Measurements from ENCODE around the gene PAQR8. TPM values are rescaled to one million over a fixed set of nuclear protein-coding genes. Genes with fewer than 3 reads are reported as not detected.

Gene PAQR8
- total RNA-seq, 1 experiment from 2014 or later = 3.0 TPM

DNA sequence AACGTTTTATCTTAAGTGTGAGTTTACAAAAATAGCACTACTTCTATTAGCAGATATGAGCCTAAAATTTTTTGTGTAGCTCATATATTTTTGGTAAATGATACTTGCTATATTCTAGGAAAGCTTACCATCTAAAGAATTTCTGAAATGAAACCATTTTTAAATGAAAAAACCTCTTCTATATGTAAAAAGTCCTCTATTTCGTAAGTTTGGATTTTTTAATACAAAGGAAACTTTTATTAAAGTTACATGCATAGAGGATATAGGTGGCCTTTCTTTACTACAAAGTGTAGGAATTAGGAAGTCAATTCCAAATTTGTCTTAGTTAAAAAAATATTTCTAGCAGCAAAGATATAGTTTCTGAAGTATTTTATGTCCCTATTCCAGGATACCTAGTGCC lies 77.0 kb downstream of the PAQR8 start:
- no peaks in the 10 kb centered on the region for H3K79me2 ChIP-seq (ENCODE audit: insufficient read depth, low read length)
- H3K18ac ChIP-seq (ENCODE audit: insufficient read length, low read depth, low read length) = no peak overlapping the region
- TF ChIP-seq, protein P1, sequence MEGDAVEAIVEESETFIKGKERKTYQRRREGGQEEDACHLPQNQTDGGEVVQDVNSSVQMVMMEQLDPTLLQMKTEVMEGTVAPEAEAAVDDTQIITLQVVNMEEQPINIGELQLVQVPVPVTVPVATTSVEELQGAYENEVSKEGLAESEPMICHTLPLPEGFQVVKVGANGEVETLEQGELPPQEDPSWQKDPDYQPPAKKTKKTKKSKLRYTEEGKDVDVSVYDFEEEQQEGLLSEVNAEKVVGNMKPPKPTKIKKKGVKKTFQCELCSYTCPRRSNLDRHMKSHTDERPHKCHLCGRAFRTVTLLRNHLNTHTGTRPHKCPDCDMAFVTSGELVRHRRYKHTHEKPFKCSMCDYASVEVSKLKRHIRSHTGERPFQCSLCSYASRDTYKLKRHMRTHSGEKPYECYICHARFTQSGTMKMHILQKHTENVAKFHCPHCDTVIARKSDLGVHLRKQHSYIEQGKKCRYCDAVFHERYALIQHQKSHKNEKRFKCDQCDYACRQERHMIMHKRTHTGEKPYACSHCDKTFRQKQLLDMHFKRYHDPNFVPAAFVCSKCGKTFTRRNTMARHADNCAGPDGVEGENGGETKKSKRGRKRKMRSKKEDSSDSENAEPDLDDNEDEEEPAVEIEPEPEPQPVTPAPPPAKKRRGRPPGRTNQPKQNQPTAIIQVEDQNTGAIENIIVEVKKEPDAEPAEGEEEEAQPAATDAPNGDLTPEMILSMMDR (conservative IDR thresholded peaks at IDR 0.05) = no peak
- H4K5ac ChIP-seq (ENCODE audit: insufficient read length, low read depth, low read length) = no peak overlapping the region
- no peak overlapping the region for H2AFZ ChIP-seq (ENCODE audit: low read length)
- no peak overlapping the region for H2BK12ac ChIP-seq (ENCODE audit: insufficient read length, low read depth, low read length)
- H3K4me1 ChIP-seq (ENCODE audit: insufficient read depth, low read length) = no peaks in the 10 kb centered on the region
- H4K20me1 ChIP-seq (ENCODE audit: control insufficient read depth, insufficient read depth, insufficient read length) = no peaks in the 10 kb centered on the region
- H3K27me3 Mint-ChIP-seq (ENCODE audit: low read depth) = no peaks in the 10 kb centered on the region; the same call in 1 of the 2 replicates
- peaks cover 3 to 6% of the 10 kb centered on the region in 2 experiments; a peak in 3 of 5 replicates for H3K9me3 Mint-ChIP-seq
- H3K56ac ChIP-seq (ENCODE audit: insufficient read length, low read depth, low read length) = no peak overlapping the region
- no peaks in the 10 kb centered on the region for H3K4me1 Mint-ChIP-seq
- H3K23ac ChIP-seq (ENCODE audit: insufficient read length, low read depth, low read length) = no peak overlapping the region
- H3K27ac Mint-ChIP-seq = no peak overlapping the region
- H3K36me3 Mint-ChIP-seq (ENCODE audit: insufficient read depth in 1 of 3, low read depth in 3 of 3) = peaks cover 0 to 4% (median 3%) of the 10 kb centered on the region in 3 experiments; a peak in 4 of 7 replicates
- H3T11ph ChIP-seq (ENCODE audit: low read length) = no peak overlapping the region
- H3K4ac ChIP-seq (ENCODE audit: low read depth, low read length) = no peak overlapping the region
- no CpG with 5 or more reads among the region's 2 CpGs for WGBS (ENCODE audit: extremely low coverage, insufficient read length, low lambda C conversion rate)
- no peak overlapping the region for H3K14ac ChIP-seq (ENCODE audit: insufficient read depth, low read length)
- no peak overlapping the region for H2BK15ac ChIP-seq (ENCODE audit: low read depth, low read length)
- H2AK5ac ChIP-seq (ENCODE audit: insufficient read length, low read length) = no peak overlapping the region
- H3K9ac ChIP-seq (ENCODE audit: extremely low read depth, insufficient read length, low read length) = no peak overlapping the region
- no peak overlapping the region for H3K4me2 ChIP-seq (ENCODE audit: insufficient read depth, insufficient read length, low read length)
- H4K8ac ChIP-seq (replicated peaks; ENCODE audit: insufficient read length, low read depth, low read length) = no peak overlapping the region
- H3K27ac ChIP-seq (ENCODE audit: insufficient read length, low read depth, low read length) = no peak overlapping the region
- no peaks in the 10 kb centered on the region for H3K79me1 ChIP-seq (ENCODE audit: insufficient read depth, low read depth, low read length, poor library complexity, severe bottlenecking)
- no peak overlapping the region for H3K4me3 Mint-ChIP-seq
- no peak overlapping the region for H2BK5ac ChIP-seq (ENCODE audit: insufficient read length, low read length)
- no peak overlapping the region for H4K91ac ChIP-seq (ENCODE audit: insufficient read length, low read depth, low read length)
- DNase-seq = no peak
- no peaks in the 10 kb centered on the region for H3K27me3 ChIP-seq (ENCODE audit: insufficient read depth, low read length)
- H2BK20ac ChIP-seq (ENCODE audit: low read depth, low read length, poor library complexity, severe bottlenecking) = no peak overlapping the region
- no peaks in the 10 kb centered on the region for H3K23me2 ChIP-seq (ENCODE audit: insufficient read length, low read depth, low read length, poor library complexity, severe bottlenecking)
- H2BK120ac ChIP-seq (ENCODE audit: low read depth, low read length, poor library complexity, severe bottlenecking) = no peak overlapping the region
- no peaks in the 10 kb centered on the region for H3K9me3 ChIP-seq (ENCODE audit: control insufficient read depth, low read depth, low read length)

Measured in H9 (cell line).